GM19193 (cell line): ENCODE results near the gene PCID2.

Experiments used
- POLR2A ChIP-seq: IDR thresholded peaks from 4 replicates; pipeline ENCODE4 v1.6.1; 2011; ENCODE audit not compliant: insufficient read depth, insufficient read length; ENCODE audit errors: extremely low read depth

Gene PCID2

GRCh38 chr13:113204378-113204734 lies 4.1 kb downstream of the PCID2 start:
- TF ChIP-seq POLR2A, result no peak

- no peak for TF ChIP-seq POLR2A
Measured at GRCh38 chr13:113203507-113204377, 4.7 kb downstream of the PCID2 start.

GRCh38 chr13:113202912-113203311 lies 5.6 kb downstream of the PCID2 start:
- TF ChIP-seq POLR2A, result no peak

GRCh38 chr13:113201815-113202214 lies 6.7 kb downstream of the PCID2 start:
- no peak for TF ChIP-seq POLR2A

GRCh38 chr13:113196970-113197737 lies 11.3 kb downstream of the PCID2 start:
- no peak for TF ChIP-seq POLR2A

- no peak for TF ChIP-seq POLR2A
Measured at GRCh38 chr13:113195360-113195759, 13.1 kb downstream of the PCID2 start.

- TF ChIP-seq POLR2A, result no peak
Measured at GRCh38 chr13:113192902-113193301, 15.6 kb downstream of the PCID2 start.

GRCh38 chr13:113192279-113192678 lies 16.2 kb downstream of the PCID2 start:
- no peak for TF ChIP-seq POLR2A

- TF ChIP-seq POLR2A, result no peak
Measured at GRCh38 chr13:113190181-113190580, 18.3 kb downstream of the PCID2 start.

GRCh38 chr13:113187883-113188665 lies 20.4 kb downstream of the PCID2 start:
- no peak for TF ChIP-seq POLR2A

GRCh38 chr13:113187263-113187669 lies 21.2 kb downstream of the PCID2 start:
- no peak for TF ChIP-seq POLR2A

GRCh38 chr13:113186061-113186900 lies 22.2 kb downstream of the PCID2 start:
- no peak for TF ChIP-seq POLR2A

GRCh38 chr13:113184568-113185440 lies 23.7 kb downstream of the PCID2 start:
- TF ChIP-seq POLR2A, result no peak

- no peak for TF ChIP-seq POLR2A
Measured at GRCh38 chr13:113183450-113184129, 24.9 kb downstream of the PCID2 start.

GRCh38 chr13:113182046-113182445 lies 26.4 kb downstream of the PCID2 start:
- TF ChIP-seq POLR2A, result no peak
